COLO829 (cell line): ENCODE measurements around the gene ZFP36.

Source experiments
- DNase-seq: peaks from one replicate; pipeline ENCODE4 v3.0.0; 2012; ENCODE audit warnings: low spot score

ZFP36 gene

DNA sequence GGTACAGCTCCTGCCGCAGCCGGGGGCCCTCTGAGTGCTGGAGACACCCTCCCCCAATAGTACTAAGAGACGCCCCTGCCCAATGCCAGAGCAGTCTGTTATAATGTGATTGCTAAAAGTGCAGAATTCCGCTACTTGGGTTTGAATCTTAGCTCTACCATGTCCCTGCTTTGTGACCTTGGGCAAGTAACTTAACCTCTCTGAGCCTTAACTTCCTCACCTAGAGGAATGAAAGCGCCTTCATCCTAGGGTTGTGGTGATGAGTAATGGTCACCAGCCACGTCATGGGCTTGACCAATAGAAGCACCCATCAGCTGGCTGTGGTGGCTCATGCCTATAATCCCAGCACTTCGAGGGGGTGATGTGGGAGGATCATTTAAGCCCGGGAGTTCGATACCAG, 12.4 kb downstream of the ZFP36 start:
- DNase-seq, result no peak

DNA sequence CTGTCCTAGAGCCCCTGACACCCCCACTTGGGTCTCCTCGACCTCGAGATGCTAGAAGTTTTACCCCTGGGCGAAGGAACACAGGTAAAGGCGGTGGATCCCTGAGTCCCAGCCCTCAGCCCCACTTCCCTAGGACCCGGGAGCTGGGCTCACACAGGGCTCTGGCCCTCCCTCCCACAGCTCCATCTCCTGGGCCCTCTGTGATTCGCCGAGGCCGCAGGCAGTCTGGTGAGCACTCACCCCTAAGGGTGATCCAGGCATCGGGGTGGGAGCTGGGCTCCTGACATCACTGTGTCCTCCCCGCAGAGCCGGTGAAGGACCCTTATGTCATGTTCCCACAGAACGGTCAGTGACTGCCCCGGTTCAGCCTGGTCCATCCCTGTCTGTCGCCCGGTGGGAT, 14.1 kb downstream of the ZFP36 start:
- DNase-seq, result no peak

DNA sequence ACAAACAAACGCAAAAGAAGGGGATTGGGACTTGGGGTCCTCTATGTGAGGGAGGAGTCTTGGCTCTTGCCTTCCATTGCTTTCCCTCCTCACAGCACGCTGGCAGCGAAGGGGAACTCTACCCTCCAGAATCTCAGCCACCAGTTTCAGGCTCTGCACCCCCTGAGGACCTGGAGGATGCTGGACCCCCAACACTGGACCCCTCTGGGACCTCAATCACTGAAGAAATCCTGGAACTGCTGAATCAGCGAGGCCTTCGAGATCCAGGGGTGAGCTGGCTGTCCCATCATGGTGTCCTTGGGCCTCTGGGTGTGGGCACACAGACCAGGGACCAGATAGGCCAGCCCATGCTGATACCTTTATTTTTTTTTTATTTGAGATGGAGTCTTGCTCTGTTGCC, 15.4 kb downstream of the ZFP36 start:
- no peak for DNase-seq

DNA sequence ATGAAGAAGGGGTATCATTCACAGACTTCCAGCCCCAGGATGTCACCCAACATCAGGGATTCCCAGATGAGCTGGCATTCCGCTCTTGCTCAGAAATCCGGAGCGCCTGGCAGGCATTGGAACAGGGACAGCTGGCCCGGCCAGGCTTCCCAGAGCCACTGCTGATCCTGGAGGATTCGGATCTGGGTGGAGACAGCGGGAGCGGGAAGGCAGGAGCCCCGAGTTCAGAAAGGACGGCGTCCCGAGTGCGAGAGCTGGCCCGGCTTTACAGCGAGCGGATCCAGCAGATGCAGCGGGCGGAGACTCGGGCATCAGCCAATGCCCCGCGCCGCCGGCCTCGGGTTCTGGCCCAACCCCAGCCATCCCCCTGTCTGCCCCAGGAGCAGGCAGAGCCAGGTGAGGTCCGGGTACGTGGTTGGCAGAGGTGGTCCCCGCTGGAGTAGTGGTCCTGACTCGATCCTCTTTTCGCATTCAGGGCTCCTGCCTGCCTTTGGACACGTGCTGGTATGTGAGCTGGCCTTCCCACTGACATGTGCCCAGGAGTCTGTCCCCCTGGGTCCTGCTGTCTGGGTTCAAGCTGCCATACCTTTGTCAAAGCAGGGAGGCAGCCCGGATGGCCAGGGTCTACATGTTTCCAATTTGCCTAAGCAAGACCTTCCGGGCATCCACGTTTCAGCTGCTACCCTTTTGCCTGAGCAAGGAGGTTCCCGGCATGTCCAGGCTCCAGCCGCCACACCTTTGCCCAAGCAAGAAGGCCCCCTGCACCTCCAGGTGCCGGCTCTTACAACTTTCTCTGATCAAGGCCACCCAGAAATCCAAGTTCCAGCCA, 16.8 kb downstream of the ZFP36 start:
- DNase-seq, result no peak

DNA sequence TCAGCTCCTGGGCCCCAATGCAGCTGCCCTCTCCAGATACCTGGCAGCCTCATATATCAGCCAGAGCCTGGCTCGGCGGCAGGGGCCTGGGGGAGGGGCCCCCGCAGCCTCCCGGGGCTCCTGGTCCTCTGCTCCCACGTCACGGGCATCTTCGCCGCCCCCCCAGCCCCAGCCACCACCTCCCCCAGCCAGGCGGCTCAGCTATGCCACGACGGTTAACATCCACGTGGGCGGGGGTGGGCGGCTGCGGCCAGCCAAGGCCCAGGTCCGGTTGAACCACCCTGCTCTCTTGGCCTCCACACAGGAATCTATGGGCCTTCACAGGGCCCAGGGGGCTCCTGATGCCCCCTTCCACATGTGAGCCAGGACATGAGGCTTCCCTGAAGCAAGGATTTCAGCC, 18.3 kb downstream of the ZFP36 start:
- DNase-seq, result no peak

DNA sequence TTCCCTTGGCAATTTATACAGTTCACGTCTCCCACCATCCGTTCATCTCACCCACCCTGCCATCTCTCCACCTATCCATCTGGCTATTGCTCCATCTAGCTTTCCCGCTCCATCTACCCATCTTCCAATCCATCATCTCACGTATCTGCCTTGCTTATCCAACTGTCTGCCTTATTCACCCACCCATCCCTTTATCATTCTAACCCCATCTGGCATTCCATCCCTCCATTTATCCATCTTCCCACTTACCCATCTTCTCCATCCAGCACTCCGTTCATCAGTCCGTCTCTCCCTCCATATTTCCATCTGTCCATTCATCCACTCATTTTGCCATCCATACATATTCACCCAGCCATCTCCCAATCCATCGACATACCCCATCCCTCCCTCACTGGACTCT, 19.1 kb downstream of the ZFP36 start:
- DNase-seq, result no peak

DNA sequence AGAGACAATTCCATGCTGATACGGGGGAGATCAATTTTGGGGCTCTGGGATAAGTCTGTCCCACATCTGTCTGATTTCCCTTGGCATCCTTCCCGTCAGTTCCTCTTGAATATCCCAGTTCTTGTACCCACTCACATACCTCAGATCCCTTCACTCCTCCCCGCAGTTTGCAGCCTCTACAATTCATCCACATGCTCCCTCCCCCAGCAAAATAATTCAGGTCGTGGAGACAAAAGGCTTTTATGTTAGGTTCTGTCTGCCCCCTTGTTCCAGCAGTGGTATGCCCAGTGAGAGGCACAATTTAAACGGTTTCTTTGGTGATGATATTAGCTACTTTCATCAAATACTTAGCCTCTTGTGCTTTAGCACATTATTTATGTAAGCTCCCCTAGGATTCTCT, 19.5 kb downstream of the ZFP36 start:
- peak; percentile 84 for DNase-seq

DNA sequence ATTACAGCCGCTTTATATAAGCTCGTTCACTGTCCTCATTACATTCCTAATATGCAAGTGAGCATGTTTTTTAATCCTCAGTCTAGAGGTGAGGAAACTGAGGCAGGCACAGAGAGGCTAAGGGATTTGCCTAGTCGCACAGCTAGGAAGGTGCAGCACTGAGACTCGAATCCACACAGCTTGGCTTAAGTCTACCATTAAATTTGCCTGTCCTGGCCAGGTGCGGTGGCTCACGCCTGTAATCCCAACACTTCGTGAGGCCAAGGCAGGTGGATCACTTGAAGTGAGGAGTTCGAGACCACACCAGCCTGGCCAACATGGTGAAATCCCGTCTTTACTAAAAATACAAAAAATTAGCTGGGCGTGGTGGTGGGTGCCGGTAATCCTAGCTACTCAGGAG, 21.1 kb downstream of the ZFP36 start:
- DNase-seq, result no peak

DNA sequence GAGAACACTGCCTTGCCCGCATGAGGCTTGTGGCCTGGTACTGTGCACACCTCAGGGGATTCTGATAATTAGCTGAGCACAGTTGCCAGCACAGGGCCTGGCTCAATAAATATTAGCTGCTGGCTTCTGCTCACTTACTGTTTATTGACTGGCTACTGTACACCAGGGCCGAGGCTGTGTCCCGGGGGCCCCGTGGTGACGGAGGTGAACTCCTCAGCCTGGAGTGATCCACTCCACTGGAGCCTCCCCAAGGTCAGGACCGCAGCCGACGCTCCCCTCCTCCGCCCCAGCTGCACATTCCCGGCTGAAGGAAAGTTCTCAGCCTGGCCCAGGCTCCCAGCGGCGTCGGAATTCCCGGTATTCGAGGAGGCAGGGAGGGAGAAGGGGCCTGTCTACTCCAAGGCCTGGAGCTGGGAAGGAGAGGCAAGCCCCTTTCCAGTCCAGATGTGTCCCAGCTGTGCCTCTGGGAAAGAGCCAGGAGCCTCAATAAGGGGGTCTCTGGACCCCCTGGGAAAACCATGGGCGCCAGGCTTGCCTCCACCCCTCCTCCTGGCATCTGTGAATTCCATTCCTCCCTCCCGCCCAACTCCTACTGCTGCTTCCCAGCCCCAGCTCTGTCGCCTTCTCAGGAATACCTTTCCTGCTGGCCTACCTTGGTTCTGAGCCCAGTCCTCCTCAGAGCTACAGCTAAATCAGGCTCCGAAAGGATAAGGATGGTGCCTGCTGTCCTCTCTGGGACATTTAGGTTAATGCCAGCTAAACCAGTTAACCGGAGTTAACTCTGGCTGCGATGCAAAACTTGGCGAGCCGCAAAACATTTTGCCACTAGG, 21.9 kb downstream of the ZFP36 start:
- DNase-seq, result no peak

DNA sequence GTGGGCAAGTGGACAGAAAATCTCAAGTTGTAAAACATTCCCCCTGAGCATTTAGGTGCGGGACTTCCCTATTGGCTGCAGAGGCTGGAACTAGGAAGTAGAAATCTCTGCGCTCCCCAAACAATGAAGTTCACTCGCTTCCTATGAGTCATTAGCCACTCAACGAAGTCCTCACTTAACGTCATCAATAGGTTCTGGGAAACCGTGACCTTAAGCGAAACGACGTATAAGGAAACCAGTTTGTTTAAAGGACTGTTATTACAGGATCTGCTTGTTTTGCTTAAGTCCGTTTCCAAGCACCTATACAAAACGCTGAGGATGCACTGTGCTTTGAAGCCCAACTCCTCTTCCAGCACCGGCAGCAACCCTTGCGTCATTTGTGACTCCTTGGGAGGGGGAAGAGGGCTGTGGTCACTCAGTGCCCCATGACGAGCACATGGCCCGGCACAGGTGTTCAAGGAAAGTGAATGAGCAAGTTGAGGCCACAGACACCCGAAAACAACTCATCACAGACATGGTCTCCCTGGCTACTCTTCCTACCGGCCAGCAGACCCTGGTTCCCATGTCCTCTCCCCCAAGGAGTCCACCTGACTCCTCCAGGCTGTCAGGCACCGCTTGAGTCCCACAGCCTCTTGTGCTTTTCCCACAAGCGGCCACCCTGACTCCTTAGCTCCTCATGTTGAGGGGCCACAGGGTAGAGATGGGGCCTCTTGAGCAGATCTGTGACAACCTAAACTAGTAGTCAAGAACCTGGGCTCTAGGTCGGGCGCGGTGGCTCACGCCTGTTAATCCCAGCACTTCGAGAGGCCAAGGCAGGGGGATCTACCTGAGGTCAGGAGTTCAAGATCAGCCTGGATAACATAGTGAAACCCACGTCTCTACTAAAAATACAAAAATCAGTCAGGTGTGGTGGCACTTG, 24.3 kb downstream of the ZFP36 start:
- peak; percentile 96 for DNase-seq

DNA sequence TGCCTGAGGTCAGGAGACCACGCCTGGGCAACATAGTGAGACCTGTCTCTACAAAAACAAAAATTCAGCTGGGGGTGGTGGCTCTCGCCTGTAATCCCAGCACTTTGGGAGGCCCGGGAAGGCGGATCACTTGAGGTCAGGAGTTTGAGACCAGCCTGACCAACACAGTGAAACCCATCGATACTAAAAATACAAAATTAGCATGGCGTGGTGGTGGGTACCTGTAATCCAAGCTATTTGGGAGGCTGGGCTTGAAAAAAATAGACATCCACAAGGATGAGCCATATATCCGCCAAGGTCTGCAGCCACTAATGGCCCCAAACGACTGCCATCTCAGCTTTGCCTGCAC, 26.0 kb downstream of the ZFP36 start:
- no peak for DNase-seq

DNA sequence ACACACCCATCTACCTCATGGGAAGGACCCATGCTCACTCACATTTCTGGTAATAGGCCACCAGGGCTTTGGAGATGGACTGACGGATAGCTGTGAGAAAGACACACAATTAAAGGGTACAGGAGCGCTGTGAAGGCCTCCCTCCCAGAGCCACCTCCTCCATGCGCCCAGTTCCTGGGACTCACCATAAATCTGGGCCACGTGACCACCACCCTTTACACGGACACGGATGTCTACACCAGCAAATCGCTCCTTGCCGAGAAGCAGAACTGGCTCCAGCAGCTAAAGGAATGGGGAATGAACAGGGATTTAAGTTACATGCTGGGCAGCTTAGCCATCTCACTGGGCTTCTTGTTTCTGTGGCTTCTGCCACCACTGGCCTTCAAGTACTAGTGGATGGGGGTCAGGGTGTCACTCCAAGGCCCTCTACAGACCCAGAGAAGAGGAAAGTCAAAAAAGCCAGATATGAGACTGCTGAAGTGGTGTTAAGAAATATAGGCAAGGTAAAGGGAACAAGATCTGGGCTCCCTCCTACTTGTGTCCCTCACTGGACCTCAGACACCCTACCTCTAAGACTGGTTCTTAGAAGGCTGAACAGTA, 26.9 kb downstream of the ZFP36 start:
- DNase-seq, result no peak

DNA sequence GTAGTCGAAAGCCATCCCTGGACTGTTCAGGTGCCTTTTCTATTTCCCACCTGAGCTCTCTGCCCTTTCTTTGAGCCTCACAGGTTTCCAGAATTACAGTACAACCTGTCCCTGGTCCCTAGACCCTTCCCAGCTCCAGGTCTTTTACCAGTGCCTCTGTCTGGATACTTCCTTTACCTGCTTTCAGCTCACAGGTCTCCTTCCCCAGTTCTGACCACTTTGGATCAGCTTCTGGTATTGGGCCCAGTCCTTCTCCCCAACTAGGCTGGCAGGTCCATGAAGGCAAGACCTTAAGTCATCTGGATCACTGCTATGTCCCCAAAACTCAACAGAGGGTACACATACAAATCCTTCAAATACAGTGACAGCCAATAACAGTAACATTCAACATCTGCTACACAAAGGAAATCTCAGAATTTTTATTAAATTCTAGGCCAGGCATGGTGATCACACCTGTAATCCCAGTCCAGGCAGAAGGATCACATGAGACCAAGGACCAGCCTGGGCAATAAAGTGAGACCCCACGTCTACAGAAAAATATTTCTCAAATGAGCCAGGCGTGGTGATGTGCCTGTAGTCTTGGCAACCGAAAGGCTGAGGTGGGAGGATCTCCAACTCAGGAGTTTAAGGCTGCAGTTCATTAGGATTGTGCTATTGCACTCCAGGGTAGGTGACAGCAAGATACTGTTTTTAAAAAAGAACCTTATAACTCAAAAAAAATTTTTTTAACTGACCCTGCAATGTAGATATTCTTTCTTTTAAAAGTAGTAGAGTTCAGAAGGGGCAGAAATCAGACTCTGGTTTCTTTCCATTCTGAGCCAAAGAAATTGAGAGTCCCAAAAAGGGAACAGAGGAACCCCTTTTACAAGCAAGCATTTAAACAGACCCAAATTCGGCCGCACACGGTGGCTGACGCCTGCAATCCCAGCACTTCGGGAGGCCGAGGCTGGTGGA, 27.8 kb downstream of the ZFP36 start:
- DNase-seq, result no peak

DNA sequence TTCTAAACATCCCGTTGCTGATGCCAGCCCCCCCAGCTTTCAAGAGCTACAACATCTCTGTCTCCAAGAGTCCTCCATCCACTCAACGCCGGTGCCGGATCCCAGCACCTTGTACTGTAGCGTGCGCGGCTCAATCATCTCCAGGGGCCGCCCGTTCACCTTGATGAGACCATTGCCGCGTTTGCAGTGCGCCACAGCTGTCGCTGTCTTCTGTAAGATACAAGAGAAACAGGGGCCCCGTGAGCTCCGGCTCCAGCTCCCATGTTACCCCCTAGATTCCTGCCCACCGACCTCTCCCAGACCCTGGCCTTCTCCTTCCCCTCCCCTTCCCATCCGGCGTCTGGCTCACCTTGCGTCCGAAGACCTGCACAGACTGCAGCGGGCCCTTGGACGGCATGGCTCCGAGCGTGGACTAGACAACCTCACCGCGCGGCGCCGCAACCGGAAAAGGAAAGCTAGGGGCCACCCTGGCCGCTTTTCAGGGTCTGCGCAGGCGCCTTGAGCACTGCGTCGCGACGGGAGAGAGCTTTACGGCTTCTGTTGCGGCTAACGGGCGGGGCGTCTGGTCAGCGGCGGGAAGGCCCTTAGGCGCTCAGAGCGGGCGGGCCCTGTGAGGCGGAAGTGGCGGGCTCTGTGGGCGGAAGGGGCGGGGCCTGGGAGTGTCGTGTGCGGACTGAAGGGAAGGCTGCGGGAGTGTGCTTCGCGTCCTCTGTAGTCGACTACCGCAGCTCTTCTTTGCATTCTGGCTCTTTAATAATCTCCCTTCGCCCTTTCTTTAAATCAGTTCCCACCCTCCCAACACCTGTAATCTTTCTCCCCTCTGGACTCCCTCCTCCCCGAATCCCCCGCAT, 29.1 kb downstream of the ZFP36 start, which contains the start of gene RPS16:
Gene RPS16, minus strand, starts transcription at position 451 of the 851 bp plus-strand sequence. Its CDS starts 54 bp downstream, at position 397.
- DNase-seq, result peak; percentile 95

DNA sequence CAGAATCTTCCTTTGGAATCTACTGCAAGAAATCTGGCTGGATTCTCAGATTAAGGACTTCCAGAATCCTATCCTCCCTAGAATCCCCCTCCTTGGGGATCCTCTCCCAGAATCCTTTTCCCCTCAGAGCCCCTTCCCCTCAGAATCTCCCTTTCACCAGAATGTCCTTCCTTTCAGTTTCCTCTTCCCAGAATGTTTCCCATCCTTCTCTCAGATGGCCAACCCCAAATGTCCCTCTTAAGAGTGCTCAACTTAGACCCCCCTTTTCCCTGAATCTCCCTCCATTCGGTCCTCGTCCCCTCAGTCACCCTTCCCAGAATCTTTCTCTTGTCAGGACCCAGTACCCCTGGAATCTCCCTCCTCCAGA, 29.7 kb downstream of the ZFP36 start:
- no peak for DNase-seq

DNA sequence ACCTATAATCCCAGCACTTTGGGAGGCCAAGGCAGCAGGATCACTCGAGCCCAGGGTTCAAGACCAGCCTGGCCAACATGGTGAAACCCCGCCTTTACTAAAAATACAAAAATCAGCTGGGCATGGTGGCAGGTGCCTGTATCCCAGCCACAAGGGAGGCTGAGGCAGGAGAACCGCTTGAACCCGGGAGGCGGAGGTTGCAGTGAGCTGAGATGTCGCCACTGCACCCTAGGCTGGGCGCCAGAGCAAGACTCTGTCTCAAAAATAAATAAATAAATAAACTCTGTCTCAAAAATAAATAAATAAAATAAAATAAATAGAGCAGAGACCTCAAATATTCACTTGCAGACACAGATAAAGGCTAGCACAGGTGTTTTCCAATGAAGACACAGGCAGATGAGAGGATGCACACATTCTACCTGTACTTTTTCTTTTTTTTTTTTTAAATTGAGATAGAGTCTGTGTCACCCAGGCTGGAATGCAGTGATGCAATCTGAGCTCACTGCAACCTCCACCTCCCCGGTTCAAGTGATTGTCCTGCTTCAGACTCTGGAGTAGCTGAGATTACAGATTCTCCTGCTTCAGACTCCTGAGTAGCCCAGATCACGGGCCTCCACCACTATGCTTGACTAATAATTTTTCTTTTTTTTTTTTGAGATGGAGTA, 31.8 kb downstream of the ZFP36 start:
- no peak for DNase-seq

DNA sequence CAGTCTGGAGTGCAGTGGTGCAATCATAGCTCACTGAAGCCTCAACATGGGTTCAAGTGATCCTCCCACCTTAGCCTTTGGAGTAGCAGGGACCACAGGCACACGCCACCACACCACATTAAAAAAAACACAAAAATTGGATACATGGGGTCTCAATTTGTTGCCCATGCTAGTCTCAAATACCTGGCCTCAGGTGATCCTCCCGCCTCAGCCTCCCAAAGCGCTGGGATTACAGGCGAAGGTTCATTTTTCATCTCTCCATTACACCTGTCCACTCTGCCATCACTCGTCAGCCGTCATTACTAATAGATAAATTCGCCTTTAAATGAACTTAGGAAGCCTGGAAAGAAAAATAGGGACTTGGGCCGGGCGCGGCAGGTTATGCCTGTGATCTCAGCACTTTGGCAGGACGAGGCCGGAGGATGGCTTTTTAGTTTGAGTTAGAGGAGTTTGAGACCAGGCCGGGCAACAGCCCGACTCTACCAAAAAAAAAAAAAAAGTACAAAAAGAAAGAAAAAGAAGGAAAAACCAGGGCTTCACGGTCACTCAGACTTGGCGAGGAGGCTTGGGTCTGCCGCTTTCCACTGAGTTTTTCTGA, 38.0 kb downstream of the ZFP36 start:
- DNase-seq, result no peak

DNA sequence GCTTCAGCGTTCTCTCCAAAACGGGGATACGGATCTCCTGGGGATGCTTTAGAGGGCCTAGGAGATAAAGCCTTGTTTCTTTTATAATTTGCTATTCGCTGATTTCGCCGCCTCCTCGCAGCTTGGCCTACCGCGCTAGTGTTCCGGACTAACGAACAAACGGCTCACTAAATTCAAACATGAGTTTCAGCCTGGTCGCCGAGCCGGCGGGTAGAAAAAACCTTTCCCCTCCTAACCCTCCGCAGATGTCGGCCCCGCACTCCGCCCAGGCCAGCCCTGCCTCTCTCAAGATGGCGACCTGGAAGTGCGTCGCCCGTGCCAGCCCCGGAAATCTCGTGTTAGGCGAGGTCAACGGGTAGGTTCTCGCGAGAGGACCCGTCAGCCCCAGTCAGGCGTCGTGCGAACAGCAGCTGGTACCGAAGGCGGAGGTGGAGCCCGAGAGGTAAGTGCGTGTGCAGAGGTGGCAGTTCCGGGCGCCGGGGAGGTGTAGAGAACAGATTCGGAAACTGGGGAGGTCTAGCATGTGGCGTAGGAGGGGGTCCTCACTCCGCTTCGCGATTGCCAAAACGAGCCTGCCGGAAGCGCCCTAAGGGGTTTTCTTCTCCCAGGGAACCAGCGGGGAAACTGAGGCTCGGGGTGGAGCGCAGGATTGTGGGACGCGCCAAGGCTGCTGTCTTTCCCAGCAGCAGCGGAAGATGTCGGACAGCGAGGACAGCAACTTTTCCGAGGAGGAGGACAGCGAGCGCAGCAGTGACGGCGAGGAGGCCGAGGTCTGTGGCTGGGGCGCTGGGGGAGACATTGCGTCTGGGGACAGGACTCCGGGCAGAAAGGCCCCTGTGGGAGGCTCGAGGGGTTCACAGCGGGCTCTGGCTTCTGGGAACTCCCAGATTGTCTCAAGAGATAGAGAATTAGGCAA, 38.8 kb downstream of the ZFP36 start, which contains the start of gene SUPT5H:
Gene SUPT5H, plus strand, starts transcription at position 387 of the 916 bp plus-strand sequence. Its CDS starts 309 bp downstream, at position 696.
- peak; percentile 99 for DNase-seq
